HG03460 (cell line): ENCODE data around the gene SNRNP200.
"Not testable (repeated sequence)": the region's sequence is repeated elsewhere in the genome, so short reads cannot be mapped to it uniquely, and the experiment has no call there.

ENCODE experiments used
- ATAC-seq: cut with Tn5 transposase; IDR thresholded peaks from one replicate; pipeline ENCODE4 v1.9.1; 2021; ENCODE audit not compliant: unreplicated experiment

Gene SNRNP200

GRCh38 chr2:96274355-96275056 is 30.8 kb downstream of the SNRNP200 start:
- no peak for ATAC-seq

GRCh38 chr2:96273763-96274162 is 31.6 kb downstream of the SNRNP200 start:
- no peak for ATAC-seq

GRCh38 chr2:96271995-96272394 is 33.4 kb downstream of the SNRNP200 start:
- no peak for ATAC-seq

- no peak for ATAC-seq
These were observed 38.0 kb downstream of the SNRNP200 start for GRCh38 chr2:96267159-96267971.

- ATAC-seq, result peak; percentile 89
These were observed 39.3 kb downstream of the SNRNP200 start, which contains the start of the genes CIAO1 and TMEM127 for GRCh38 chr2:96265840-96266679. TSS of gene CIAO1 (plus strand) at chr2:96266225. CDS start at chr2:96266351, 126 bp downstream. TSS of gene TMEM127 (minus strand) at chr2:96265997. CDS start at chr2:96265381, 616 bp downstream.

GRCh38 chr2:96265349-96265839 is 40.0 kb downstream of the SNRNP200 start:
- peak; percentile 17 for ATAC-seq

GRCh38 chr2:96264656-96265348 is 40.5 kb downstream of the SNRNP200 start:
- ATAC-seq, result no peak

GRCh38 chr2:96264086-96264485 is 41.3 kb downstream of the SNRNP200 start:
- ATAC-seq, result no peak

- no peak for ATAC-seq
These were observed 43.0 kb downstream of the SNRNP200 start for GRCh38 chr2:96262306-96262705.

- no peak for ATAC-seq
These were observed 43.9 kb downstream of the SNRNP200 start for GRCh38 chr2:96261328-96262003.

GRCh38 chr2:96260387-96261260 is 44.7 kb downstream of the SNRNP200 start:
- peak; percentile 42 for ATAC-seq

GRCh38 chr2:96259497-96259921 is 45.8 kb downstream of the SNRNP200 start:
- ATAC-seq, result no peak

GRCh38 chr2:96258166-96259022 is 47.0 kb downstream of the SNRNP200 start:
- no peak for ATAC-seq

GRCh38 chr2:96257744-96258143 is 47.6 kb downstream of the SNRNP200 start:
- not testable (repeated sequence) for ATAC-seq

- no peak for ATAC-seq
These were observed 48.7 kb downstream of the SNRNP200 start for GRCh38 chr2:96256611-96257113.

GRCh38 chr2:96254571-96254970 is 50.8 kb downstream of the SNRNP200 start:
- no peak for ATAC-seq

- no peak for ATAC-seq
These were observed 52.3 kb downstream of the SNRNP200 start for GRCh38 chr2:96253006-96253405.

GRCh38 chr2:96252526-96252925 is 52.8 kb downstream of the SNRNP200 start:
- no peak for ATAC-seq
